NCI-H187 treated with DMSO at 0.1 percent for 48 hours (cell line): Measurements from ENCODE around the gene CYP39A1.

ENCODE experiments used
- DNase-seq: peaks from one replicate; lab custom pipeline; 2025; lab: John Stamatoyannopoulos, UW

Gene CYP39A1

DNA sequence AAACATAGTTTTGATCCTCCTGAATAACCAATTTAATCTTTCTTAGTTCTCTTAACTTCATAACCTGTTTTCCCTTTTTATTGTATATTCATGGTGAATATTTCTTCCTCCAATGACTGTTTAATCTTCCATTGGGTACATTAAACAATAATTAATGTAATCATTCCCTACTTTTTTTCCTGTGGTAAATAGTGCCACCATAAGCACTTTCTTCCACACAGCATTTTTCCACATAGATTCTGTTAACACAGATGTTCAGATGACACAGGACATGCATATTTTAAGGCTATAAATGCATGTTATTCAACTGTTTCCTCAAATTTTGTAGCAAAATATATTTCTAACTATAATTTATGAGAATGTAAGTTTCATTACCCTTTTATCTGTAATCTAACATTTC is 61.9 kb downstream of the CYP39A1 start:
- no peak for DNase-seq

DNA sequence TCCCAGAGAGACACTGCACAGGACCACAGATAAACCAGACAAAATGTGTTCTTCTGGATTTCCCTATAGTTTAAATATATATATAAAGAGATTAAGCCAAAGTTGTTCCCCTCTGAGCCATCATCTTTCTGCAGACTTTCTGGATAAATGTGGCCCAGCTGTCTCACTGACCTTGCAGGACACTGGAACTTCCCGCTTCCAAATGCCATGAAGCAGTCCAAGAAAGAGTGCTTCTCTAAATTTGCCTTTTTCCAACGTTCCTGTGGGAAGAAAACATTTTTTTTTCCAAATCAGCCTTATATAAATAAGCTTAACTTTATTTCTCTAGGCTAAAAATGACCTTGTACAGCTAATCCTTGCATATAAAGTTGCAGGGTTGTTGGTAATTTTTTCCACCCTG is 65.7 kb downstream of the CYP39A1 start:
- DNase-seq = no peak

DNA sequence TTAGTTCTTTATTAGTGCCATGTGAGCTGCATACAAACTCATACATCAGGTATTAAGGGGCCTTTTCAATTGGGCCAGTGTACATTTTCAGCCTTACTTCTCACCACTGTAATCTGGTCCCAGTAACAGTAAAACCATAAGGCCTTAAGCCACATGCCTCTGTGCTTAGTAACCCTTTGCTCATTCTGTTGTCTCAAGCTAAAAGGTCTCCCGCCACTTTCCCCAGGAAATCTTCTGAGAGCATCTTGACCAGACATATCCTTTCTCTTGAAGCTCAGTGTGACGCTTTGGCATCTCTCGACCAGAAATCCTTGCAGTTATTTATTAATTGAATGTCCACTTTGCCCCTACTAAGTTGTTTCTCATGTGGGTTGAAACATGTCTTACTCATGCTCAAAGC is 68.0 kb downstream of the CYP39A1 start:
- DNase-seq = no peak

DNA sequence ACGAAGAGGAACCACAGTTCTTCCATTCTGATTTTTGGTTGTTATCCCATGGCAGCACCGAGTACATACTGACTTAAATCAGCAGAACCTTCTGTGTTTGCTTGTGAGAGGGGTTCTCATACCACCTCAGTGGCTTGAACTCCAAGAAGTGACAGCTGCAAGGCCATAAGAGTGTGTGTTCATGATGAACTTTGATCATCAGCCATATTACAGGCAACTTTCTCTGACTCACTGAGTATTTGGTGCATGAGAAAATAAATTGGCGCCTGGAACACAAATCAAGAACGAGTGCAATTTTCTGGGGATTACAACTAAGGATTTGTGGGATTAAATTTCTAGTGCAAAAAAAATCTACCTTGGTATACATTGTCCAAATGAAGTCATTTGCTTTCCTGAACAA is 68.9 kb downstream of the CYP39A1 start:
- DNase-seq = no peak

DNA sequence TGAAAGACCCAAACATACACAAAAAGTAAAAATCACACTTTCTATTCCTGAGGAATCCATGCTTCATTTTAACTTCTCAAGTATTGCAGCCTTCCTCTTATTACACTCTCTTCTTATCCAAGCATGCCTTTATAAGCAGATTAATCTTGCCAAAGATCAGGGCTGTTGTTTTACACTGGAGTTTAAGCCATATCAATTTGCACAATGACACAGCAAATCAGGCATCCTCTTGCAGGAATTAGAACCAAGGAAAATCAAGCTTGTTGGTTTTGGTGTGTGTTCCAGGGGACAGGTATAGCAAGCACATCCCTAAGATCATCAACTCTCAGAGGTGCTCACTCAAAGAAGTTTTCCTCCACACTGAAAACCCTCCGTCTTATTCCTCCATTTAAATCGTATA is 69.5 kb downstream of the CYP39A1 start:
- DNase-seq = no peak

DNA sequence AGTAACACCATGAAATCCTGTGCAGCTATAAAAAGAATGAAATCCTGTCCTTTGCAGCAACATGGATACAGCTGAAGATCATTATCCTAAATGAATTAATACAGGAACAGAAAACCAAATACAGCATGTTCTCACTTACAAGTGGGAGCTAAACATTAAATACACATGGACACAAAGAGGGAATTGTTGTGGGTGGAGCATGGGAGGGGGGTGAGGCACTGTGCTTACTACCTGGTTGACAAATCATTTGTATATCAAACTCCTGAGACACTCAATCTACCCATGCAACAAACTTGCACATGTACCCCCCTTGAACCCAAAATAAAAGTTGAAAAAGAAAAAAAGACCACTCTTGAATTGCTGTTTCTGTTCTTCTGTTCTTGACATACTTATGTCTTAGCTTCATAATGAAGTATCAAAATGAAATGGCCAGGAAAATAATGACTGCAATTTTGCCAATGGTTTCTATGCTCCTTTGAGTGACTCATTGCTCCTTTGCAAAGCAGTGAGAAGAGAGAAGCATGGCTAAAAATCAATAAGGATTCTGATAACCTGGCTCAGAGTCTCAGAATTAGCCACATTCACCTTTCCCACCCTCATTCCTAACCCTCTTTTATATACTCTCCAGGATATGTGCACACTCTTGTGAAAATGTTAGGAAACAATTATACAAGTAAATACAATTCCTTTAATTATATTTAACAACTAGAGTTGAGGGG is 71.0 kb downstream of the CYP39A1 start:
- no peak for DNase-seq

DNA sequence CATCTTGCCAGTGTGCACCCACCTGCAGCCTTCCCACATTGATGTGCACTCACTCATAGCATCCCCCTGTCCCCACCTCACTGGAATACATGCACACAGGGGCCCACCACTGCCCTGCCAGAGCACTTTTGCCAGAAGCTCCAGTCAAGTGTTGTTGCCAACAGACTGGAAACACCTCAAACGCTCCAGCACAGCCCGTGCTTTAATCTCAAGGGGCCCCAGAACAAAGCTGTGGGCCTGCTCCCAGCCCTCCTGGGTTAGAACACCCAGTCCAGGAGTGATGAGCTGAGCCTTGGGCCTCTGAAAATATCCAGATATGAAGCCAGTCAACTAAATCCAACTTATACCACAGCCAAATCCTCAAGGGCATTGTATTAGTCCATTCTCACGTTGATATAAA is 77.1 kb downstream of the CYP39A1 start:
- no peak for DNase-seq

DNA sequence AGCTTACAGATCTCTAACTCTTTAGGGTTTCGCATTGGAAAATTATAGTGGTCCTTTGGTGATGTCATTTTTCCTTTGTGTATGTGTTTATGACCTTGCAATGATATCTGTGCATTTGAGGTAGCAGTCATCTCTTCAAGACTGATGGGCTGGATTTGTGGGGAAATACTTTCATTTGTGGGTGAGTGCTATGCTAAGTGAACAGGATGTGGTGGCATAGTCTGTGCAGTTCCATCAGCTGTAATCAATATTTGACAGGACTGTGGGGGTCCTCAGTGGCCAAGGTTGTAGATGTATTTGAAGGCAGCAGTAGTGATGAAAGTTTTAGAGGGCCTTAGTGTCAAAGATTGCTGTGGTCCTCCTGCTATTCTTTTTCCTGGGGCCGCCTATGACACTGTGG is 79.5 kb downstream of the CYP39A1 start:
- DNase-seq = no peak

DNA sequence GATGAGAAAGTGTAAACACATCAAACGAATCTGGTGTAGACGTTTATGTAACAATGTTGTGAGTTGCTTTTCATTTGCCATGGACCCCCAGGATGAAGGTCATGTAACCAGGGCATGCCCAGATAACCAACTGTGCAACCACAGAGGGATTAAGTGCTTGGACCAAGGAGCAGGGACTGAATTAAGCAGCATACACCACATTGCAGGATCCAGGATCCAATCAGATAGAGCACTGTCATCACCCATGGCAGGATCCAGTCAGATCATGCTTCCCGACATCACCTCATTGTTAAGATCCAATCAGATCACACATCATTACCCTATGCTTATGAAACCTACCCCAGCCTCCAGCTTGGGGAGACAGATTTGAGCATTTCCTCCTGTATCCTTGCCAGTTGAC is 87.1 kb downstream of the CYP39A1 start:
- no peak for DNase-seq

DNA sequence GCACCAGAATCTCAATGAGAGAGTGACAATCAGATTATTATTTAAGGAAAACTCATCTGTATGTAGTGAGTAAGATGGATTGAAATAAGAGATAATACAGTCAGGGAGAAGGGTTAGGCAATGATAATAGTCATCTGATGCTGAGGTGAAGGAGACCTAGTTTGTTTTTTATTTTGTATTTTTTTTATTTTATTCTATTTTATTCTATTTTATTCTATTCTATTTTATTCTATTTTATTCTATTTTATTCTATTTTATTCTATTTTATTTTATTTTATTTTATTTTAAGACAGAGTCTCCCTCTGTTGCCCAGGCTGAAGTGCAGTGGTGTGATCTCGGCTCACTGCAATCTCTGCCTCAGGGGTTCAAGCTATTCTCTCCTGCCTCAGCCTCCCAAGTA is 88.7 kb downstream of the CYP39A1 start:
- DNase-seq = no peak

DNA sequence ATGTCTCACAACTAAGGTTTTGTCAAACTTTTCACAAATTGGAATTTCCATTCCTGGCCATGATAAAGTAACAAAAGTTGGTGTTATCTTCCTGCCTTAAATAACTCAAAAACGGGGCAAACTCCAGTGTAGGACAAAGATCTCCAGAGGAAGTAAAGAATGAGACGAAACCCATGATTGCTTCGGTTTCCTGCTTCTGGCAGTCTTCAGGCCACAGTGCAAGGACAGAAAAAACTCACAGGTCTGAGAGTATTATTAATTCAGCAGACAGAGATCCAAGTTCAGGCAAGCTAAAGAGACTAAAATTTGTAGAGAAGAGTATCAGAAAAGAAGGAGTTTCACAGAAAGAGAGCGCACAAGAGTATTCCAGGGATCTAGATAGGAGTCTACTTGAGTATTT is 96.6 kb downstream of the CYP39A1 start:
- no peak for DNase-seq

DNA sequence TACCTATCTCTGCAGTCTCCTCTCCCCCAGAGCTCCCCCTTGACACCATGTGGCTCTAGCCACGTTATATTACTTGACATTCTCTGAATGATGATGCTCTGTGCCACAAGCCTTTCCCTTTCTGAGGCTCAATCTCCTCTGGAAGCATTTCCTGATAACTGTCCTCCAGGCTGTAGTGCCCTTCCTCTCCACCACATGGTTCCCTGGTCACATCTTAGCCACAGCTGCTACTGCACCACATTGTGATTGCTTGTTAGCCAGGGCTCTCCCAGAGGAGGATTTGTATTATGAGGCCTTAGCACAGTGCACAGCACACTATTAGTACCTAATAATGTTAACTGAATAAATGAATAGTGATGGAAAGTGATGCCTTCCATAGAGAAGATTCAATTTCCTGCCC is 97.5 kb downstream of the CYP39A1 start:
- DNase-seq = no peak

DNA sequence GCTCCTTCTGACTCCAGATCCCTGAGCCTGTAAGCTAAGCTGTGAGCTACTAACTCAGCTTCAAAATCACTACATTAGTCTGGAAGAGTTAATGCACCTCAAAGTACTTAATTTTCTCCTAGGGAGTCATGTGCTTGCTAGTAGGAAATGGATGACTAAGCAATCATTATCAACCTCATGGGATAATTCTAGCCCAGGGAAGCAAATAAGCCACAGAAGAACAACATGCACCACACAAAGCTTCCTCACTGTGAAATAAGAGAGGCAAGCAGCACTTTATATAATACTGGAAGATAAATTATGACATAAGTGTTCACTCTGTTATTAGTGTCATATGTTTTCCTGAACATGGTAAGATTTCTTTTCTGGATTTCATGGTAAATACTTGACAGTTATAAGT is 103.5 kb downstream of the CYP39A1 start:
- no peak for DNase-seq

DNA sequence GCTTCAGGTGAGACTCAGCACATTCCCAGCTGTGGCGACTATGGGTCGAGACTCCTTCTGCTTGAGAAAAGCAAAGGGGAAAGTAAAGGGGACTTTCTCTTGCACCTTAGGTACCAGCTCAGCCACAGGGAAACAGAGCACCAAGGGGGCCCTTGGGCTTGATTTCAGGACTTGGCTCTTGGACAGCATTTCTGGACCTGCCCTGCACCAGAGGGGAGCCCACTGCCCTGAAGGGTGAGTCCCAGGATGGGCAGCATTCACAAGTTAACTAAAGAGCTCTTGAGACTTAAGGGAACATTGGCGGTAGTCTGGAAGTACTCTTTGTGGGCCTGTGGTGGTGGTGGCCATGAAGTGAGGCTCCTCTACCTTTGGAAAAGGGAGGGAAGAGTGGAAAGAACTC is 111.1 kb downstream of the CYP39A1 start:
- no peak for DNase-seq

DNA sequence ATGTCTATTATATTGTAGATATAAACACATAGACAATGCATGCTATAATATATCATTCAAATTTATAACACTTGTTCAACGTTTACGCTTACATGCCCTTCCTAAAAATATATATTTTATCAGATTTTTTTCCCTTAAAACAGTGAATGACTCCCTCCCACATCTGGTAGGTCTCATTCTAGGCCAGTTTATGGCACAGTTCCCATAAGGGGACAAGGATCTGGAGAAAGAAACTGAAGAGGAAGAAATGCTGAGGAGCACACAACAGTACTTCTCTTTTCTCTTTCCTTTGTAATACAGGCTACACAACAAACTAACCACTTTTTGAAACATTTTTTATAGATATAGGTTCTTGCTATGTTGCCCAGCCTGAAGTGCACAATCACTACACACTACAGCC is 112.8 kb downstream of the CYP39A1 start:
- DNase-seq = no peak

DNA sequence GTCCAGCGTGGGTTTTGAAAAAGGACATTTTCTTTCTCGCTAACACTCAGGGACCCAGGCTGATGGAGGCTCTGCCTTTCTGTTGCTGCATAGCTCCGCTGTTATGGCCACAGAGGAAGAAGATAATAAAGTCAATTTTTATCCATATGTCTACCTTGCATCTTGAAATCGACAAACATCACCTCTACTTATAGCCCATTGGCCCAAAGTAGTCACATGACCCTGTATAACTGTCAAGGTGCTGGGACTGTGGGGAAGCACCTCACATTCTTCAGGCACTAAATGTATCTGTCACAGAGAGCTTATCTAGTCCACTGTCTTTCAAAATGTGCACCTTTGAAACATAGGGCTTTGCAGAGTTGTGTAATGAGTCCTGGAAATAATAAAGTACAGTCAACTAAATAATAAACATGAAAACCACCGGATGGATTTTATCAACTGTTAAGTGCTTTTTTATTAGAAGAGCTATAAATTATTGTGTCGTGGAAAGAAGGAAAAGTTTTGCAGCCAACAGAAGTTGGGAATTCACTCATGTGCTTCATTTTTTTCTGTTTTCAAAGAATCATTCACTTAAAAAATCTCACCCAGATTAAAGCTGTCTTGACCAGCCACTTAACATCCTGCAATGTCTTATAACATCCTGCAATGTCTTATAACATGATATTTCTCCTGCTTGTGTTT is 113.7 kb downstream of the CYP39A1 start:
- DNase-seq = no peak

DNA sequence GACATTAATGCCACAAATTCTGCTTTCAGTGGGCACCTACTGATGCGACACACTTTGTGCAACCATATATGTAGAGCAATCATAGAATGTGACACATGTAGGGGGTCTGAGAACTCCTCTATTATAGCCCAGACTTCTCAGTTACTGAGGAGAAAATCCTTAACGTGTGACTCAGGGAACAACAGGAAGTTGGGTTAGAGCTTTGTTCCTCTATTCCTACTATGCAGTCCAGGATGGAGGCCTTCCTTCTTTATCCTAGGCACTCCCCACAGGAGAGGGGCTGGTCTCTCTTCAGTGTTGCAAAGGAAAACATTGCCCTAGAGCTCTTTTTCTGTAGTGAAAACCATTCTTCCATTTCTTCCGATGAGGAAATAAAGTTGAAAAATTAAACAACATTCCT is 121.7 kb downstream of the CYP39A1 start:
- DNase-seq = no peak

DNA sequence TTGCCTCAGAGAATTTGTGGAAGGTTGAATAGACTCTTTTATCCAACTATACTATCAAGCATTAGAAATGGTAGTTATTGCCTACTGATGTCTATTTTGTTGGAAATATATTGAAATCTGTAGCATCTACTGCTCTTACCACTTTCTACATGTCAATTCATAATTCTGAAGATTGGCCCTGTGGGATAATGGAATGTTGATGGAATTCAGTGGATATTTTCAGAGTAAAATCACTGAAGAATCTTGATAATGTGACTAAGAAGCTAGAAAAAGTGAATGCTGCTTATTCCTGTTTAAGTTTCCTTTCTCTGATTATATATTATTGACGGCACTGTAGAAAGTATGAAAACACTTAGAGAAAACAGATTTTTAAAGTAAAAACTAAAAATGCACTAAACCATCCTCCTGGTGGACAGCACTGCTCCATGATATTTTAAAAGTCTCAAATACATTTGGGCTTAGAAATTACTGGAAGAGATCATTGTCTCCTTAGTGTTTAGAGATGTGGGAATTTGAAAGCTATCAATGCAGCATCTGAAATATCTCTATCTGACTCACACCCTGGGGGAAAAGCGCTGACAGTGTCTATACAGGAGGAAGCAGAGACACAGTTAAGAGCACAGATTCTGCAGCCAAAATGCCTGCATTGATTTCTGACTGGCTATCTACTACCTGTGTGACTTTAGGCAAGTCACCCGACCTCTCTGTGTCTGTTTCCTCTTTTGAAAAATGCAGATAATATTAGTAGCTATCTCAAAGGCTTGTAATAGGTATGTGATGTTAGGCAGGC is 123.5 kb downstream of the CYP39A1 start:
- DNase-seq = no peak

DNA sequence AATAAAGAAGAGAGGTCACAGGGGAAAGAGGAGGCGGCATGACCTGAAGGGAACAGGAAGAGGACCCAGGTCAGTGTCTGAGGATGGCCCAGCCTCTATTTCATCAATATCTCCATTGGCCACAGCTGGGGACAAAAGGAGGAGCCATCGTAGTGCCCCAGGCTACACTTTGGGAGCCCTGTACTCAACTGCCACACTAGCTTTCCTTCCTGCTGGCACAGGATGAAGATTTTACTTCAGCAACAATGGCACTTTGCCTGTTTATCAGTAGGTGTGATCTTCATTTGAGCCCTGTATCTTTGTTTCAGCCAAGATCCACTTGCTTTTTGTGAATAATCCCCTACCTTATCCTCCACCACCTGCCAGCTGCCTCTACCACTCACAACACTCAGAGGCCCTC is 126.0 kb downstream of the CYP39A1 start:
- no peak for DNase-seq

DNA sequence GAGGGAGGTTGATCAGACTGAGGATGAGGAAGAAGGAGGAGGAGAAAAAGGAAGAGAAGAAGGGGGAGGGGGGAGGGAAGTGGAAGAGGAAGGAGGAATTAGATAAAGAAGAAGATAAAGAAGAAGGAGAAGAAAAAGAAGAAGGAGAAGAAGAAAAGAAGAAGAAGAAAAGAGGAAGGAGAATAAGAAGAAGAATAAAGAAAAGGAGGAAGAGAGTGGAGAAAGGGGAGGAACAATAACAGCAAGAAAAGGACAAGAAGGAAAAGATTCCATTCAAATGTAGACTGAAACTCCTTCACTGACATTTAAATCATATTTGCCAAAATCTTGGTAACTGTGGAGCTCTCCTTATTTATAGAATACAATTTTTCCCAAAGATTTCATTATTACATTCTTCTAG is 127.0 kb downstream of the CYP39A1 start:
- DNase-seq = no peak

DNA sequence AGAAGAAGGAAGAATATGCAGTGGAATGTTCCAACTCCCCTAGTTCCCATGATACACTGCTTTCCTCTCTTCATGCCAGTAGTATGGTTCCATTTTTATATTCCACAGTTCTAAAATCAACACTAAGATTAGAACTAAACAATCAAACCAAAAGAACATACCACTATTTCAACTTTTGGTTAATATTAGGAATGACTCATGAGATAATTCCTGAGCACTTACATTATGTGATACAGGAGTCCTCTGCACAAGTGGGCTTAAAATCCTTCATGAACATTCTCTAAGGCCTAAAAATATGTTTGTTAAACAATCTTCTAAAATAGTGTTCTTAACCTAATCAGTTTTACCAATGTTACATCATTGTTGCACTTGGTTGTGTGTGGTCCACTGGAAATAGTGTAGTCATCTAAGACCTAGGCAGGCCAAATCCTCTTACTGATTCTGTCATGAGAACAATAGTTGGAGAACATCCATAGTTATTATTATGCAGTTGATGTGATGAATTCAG is 131.1 kb downstream of the CYP39A1 start:
- no peak for DNase-seq

DNA sequence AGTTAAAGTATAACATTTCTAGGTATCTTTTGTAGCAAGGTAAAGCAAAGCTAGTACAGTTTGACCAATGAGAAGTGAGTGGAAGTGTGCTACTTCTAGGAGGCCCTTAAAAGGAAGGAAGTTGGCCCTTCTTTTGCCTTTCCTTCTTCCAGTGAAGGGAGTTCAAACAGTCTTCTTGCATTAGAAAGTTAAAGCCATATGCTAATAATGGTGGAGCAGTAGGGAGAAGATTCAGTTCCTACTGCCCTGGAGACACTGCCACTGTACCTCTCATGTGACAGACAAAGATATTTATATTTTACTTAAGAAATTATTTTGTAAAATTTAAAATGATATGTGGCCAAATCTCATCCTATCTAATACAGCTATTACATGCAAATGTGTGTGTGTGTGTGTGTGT is 135.4 kb downstream of the CYP39A1 start:
- no peak for DNase-seq

DNA sequence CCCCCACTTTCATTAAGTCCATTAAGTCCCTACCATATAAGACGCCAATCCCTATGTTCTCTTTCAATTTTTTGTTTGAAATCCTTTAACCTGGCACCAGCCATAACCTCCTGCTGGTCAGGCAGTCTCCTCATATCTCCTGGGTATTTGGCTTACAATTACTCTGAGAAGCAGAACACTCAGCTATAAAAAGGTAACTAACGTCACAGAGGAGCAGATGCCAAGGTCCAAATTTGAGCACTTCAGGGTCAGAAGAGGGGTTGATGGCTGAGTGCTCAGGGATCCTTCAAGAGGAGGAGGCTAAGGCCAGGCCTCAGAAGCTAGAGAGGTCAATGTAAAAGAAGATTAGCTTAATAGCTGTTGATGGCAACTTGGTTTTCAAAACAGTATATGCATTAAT is 139.1 kb downstream of the CYP39A1 start:
- no peak for DNase-seq
